ENCODE data around the gene CADPS2.

GRCh38 chr7:122706836-122707235 is 179.4 kb downstream of the CADPS2 start:
- no peak for TF ChIP-seq POLR2A (IDR thresholded peaks at IDR 0.05)
- TF ChIP-seq, protein P1, sequence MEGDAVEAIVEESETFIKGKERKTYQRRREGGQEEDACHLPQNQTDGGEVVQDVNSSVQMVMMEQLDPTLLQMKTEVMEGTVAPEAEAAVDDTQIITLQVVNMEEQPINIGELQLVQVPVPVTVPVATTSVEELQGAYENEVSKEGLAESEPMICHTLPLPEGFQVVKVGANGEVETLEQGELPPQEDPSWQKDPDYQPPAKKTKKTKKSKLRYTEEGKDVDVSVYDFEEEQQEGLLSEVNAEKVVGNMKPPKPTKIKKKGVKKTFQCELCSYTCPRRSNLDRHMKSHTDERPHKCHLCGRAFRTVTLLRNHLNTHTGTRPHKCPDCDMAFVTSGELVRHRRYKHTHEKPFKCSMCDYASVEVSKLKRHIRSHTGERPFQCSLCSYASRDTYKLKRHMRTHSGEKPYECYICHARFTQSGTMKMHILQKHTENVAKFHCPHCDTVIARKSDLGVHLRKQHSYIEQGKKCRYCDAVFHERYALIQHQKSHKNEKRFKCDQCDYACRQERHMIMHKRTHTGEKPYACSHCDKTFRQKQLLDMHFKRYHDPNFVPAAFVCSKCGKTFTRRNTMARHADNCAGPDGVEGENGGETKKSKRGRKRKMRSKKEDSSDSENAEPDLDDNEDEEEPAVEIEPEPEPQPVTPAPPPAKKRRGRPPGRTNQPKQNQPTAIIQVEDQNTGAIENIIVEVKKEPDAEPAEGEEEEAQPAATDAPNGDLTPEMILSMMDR (IDR thresholded peaks at IDR 0.05 in 4 of 5, conservative IDR thresholded peaks at IDR 0.05 in 1 of 5), result no peak
